CD14-positive monocyte (primary cell): ENCODE measurements around the gene TRIM29. TPM values are rescaled to one million over a fixed set of nuclear protein-coding genes. Genes with fewer than 3 reads are reported as not detected.

Experiments used
- DNase-seq, 3 donors: peaks; one replicate each; pipeline ENCODE4 v3.0.0-alpha.2; 2011 to 2022
- H2AFZ ChIP-seq: 2 replicates; pipeline ENCODE4 v1.6.0; 2012; ENCODE audit warnings: mild to moderate bottlenecking, low read depth, low read length, inconsistent platforms; ENCODE audit not compliant: insufficient read depth, poor library complexity, severe bottlenecking
- H3K27ac ChIP-seq, 2 donors: 1 replicate in 1 of 2; 2 replicates in 1 of 2; pipeline ENCODE4 v1.5.1; 2012 to 2013; ENCODE audit warnings: low read length in 2 of 2, control low read depth in 1 of 2, inconsistent platforms in 1 of 2, low read depth in 1 of 2, mild to moderate bottlenecking in 1 of 2
- H3K27me3 ChIP-seq, 2 donors: one replicate each; pipeline versions ENCODE4 v1.6.0 to v1.6.1; 2011 to 2013; ENCODE audit warnings: low read length in 2 of 2; ENCODE audit not compliant: control insufficient read depth in 2 of 2, insufficient read depth in 2 of 2
- H3K36me3 ChIP-seq, 2 donors: replicated peaks in 1 of 2; 1 replicate in 1 of 2; 2 replicates in 1 of 2; pipeline versions ENCODE4 v1.5.1 to v1.6.1; 2012 to 2013; ENCODE audit warnings: low read length in 2 of 2, control low read depth in 1 of 2, inconsistent platforms in 1 of 2, mild to moderate bottlenecking in 1 of 2; ENCODE audit not compliant: insufficient read depth in 2 of 2, control insufficient read depth in 1 of 2
- H3K4me1 ChIP-seq, 2 donors: 1 replicate in 1 of 2; 2 replicates in 1 of 2; pipeline versions ENCODE4 v1.5.1 to v1.6.1; 2012 to 2013; ENCODE audit warnings: low read length in 2 of 2, control low read depth in 1 of 2, inconsistent platforms in 1 of 2, mild to moderate bottlenecking in 1 of 2, moderate library complexity in 1 of 2; ENCODE audit not compliant: insufficient read depth in 2 of 2, control insufficient read depth in 1 of 2
- H3K4me2 ChIP-seq: replicated peaks from 2 replicates; pipeline ENCODE3; 2012; ENCODE audit warnings: low read length, moderate library complexity, mild to moderate bottlenecking; ENCODE audit not compliant: poor library complexity, severe bottlenecking; ENCODE audit errors: extremely low read depth
- H3K4me3 ChIP-seq, 3 experiments: fragments of 200-600 bp in 1 of 3; sonication (generic) in 1 of 3; replicated peaks in 1 of 3; 1 replicate in 2 of 3; 2 replicates in 1 of 3; pipeline ENCODE4 v1.5.1; 2011 to 2013; ENCODE audit warnings: low read length in 3 of 3, mild to moderate bottlenecking in 3 of 3, control low read depth in 2 of 3, low read depth in 2 of 3, inconsistent platforms in 1 of 3, moderate library complexity in 1 of 3
- H3K79me2 ChIP-seq: 2 replicates; pipeline ENCODE4 v1.6.0; 2012; ENCODE audit warnings: mild to moderate bottlenecking, control low read depth, inconsistent platforms, low read length, moderate library complexity; ENCODE audit not compliant: insufficient read depth
- H3K9ac ChIP-seq: 2 replicates; pipeline ENCODE4 v1.6.0; 2017; ENCODE audit warnings: low read length, mild to moderate bottlenecking; ENCODE audit not compliant: insufficient read depth, poor library complexity, severe bottlenecking
- H3K9me3 ChIP-seq, 2 donors: replicated peaks in 1 of 2; 1 replicate in 1 of 2; 2 replicates in 1 of 2; pipeline versions ENCODE4 v1.5.1 to v1.6.1; 2012 to 2013; ENCODE audit warnings: low read length in 2 of 2, control low read depth in 1 of 2; ENCODE audit not compliant: control insufficient read depth in 1 of 2, insufficient read depth in 1 of 2
- H4K20me1 ChIP-seq: 2 replicates; pipeline ENCODE4 v1.6.0; 2012; ENCODE audit warnings: mild to moderate bottlenecking, low read length, control low read depth, moderate library complexity; ENCODE audit not compliant: insufficient read depth
- H3K27ac Mint-ChIP-seq, 7 donors: one replicate each; pipeline ENCODE4 v1.8.0; 2020; ENCODE audit warnings: mild to moderate bottlenecking in 7 of 7, mixed read lengths in 7 of 7, moderate library complexity in 6 of 7, inconsistent platforms in 2 of 7
- H3K27me3 Mint-ChIP-seq, 3 donors: one replicate each; pipeline ENCODE4 v1.8.0; 2021 to 2022; ENCODE audit warnings: low read depth in 3 of 3, mild to moderate bottlenecking in 3 of 3, mixed read lengths in 3 of 3, moderate library complexity in 3 of 3, inconsistent platforms in 1 of 3
- H3K36me3 Mint-ChIP-seq, 2 donors: one replicate each; pipeline ENCODE4 v1.8.0; 2020; ENCODE audit warnings: mixed read lengths in 2 of 2, inconsistent platforms in 1 of 2, mild to moderate bottlenecking in 1 of 2
- H3K4me1 Mint-ChIP-seq: one replicate; pipeline ENCODE4 v1.8.0; 2020; ENCODE audit warnings: mild to moderate bottlenecking, mixed read lengths
- H3K4me3 Mint-ChIP-seq, 2 donors: one replicate each; pipeline ENCODE4 v1.8.0; 2020; ENCODE audit warnings: mild to moderate bottlenecking in 2 of 2, mixed read lengths in 2 of 2, moderate library complexity in 1 of 2
- H3K9me3 Mint-ChIP-seq, 7 donors: one replicate each; pipeline ENCODE4 v1.8.0; 2020 to 2022; ENCODE audit warnings: mixed read lengths in 7 of 7, mild to moderate bottlenecking in 6 of 7, moderate library complexity in 6 of 7, inconsistent platforms in 2 of 7
- WGBS: methylation state at CpG from one replicate; pipeline ENCODE4 v1.1.5; 2013; ENCODE audit warnings: missing lambda C conversion rate; ENCODE audit not compliant: insufficient coverage; 5-methylcytosine and 5-hydroxymethylcytosine counted together
- intact Hi-C, 2 donors: fragments of 100-400 bp; cut with micrococcal nuclease; formaldehyde crosslinking; loops; one replicate each; pipeline versions ENCODE4 v1.15.0 to v1.15.1; 2023
- polyA plus RNA-seq, 3 donors: library from polyadenylated mRNA; depleted of rRNA in 1 of 3; unstranded in 2 of 3; stranded (reverse) in 1 of 3; fragments of 300-500 nt in 2 of 3; fragments of >200 nt in 1 of 3; fragmentation: Illumina TruSeq in 2 of 3; gene quantifications; 1 replicate in 2 of 3; 2 replicates in 1 of 3; pipeline ENCODE4 v1.2.3, GENCODE V29; 2012 to 2021
- TF ChIP-seq, protein P1 (sequence below): fragments of 200-600 bp; IDR thresholded peaks from one replicate; pipeline ENCODE4 v1.8.0; 2022; ENCODE audit warnings: antibody characterized with exemption, mild to moderate bottlenecking

The TRIM29 gene
- polyA plus RNA-seq, 3 donors: not detected

GRCh38 chr11:120108785-120109168, 29.1 kb downstream of the TRIM29 start:
- Histone ChIP-seq H4K20me1 (no peaks in the 10 kb centered on the region), H3K27ac (no peak overlapping the region), H3K79me2 (no peaks in the 10 kb centered on the region), H2AFZ (no peak overlapping the region), H3K4me2 (no peak overlapping the region), H3K4me1 (no peaks in the 10 kb centered on the region), H3K27me3 (no peaks in the 10 kb centered on the region), H3K9me3 (no peaks in the 10 kb centered on the region), H3K9ac (no peak overlapping the region), H3K36me3 (no peaks in the 10 kb centered on the region), H3K4me3 (no peak overlapping the region)
- Mint-ChIP-seq H3K4me1 (peaks cover 2% of the 10 kb centered on the region), H3K9me3 (no peaks in the 10 kb centered on the region), H3K27me3 (peaks cover 18 to 27% (median 18%) of the 10 kb centered on the region in 3 donors), H3K27ac (no peak overlapping the region), H3K36me3 (no peaks in the 10 kb centered on the region), H3K4me3 (no peak overlapping the region)
- TF ChIP-seq, protein P1, sequence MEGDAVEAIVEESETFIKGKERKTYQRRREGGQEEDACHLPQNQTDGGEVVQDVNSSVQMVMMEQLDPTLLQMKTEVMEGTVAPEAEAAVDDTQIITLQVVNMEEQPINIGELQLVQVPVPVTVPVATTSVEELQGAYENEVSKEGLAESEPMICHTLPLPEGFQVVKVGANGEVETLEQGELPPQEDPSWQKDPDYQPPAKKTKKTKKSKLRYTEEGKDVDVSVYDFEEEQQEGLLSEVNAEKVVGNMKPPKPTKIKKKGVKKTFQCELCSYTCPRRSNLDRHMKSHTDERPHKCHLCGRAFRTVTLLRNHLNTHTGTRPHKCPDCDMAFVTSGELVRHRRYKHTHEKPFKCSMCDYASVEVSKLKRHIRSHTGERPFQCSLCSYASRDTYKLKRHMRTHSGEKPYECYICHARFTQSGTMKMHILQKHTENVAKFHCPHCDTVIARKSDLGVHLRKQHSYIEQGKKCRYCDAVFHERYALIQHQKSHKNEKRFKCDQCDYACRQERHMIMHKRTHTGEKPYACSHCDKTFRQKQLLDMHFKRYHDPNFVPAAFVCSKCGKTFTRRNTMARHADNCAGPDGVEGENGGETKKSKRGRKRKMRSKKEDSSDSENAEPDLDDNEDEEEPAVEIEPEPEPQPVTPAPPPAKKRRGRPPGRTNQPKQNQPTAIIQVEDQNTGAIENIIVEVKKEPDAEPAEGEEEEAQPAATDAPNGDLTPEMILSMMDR: no peak
- no peak for DNase-seq
- intact Hi-C loops: loop anchor here (1.0 to 2.0 kb wide), 2 partner anchors 442 kb away; no protein-coding TSS in a partner anchor
- 95% methylated on average over 3 of the region's 6 CpGs for WGBS

- Mint-ChIP-seq H3K4me1 (peaks cover 2% of the 10 kb centered on the region), H3K27ac (no peak overlapping the region), H3K36me3 (no peaks in the 10 kb centered on the region), H3K27me3 (peaks cover 16 to 24% (median 19%) of the 10 kb centered on the region in 3 donors), H3K4me3 (no peak overlapping the region), H3K9me3 (no peaks in the 10 kb centered on the region)
- no peak overlapping the region for H3K27ac ChIP-seq
- WGBS: 0% methylated on average over 5 of the region's 6 CpGs
- no peaks in the 10 kb centered on the region for H3K36me3 ChIP-seq
- H4K20me1 ChIP-seq: no peaks in the 10 kb centered on the region
- H3K4me3 ChIP-seq: no peak overlapping the region
- no peak overlapping the region for H2AFZ ChIP-seq
- H3K4me1 ChIP-seq: no peaks in the 10 kb centered on the region
- intact Hi-C loops: loop anchor here (1.0 to 2.0 kb wide), 2 partner anchors 441 to 442 kb away; no protein-coding TSS in a partner anchor
- no peaks in the 10 kb centered on the region for H3K9me3 ChIP-seq
- TF ChIP-seq, protein P1: peak; percentile 99
- H3K79me2 ChIP-seq: no peaks in the 10 kb centered on the region
- no peak overlapping the region for H3K4me2 ChIP-seq
- peak; percentile 21 to 43 (median 41) for DNase-seq
- no peak overlapping the region for H3K9ac ChIP-seq
- no peaks in the 10 kb centered on the region for H3K27me3 ChIP-seq
These were observed 29.6 kb downstream of the TRIM29 start for GRCh38 chr11:120108154-120108784.
